ENCODE data around the gene CAPN1. TPM values are rescaled to one million over a fixed set of nuclear protein-coding genes. Genes with fewer than 3 reads are reported as not detected.

CAPN1 gene
- total and polyA plus RNA-seq, 9 of the 15 experiments (the other 6 are each of a cell fraction or from before 2014, with no cell fraction given) = 3.5 to 199 (median 61.6) TPM

DNA sequence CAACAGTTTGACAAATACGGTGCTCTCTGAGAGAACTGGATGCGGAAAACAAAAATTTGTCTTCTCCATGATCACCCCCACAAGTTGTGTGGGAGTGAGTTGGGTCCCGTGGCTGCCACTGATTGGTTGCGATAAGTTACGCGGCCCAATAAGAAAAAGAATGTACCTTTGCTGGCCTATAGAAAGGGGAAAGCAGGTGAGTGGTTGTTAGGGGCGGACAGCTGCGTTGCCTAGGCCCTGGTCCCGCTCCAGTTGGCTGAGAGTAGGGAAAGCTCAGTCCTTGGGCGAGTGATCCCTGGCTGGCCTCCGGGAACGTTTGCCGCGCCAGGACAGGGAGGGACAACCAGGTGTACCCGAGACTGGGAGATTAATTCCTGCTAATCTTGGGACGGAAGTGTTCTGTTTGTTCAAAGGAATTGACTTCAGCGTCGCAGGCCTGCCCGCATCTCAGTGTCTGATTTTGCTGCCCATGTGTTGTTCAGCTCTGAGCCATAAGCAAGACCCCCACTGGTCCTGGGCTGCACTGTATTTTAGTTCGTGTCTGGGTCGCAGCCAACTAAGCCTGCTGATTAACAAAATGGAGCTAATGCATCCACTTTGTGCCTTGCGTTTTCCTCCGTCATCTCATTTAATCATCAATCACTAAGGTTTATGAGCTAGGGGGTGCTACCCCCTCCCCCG, 46.6 kb upstream of the CAPN1 start (continued):
- TF ChIP-seq REST (IDR thresholded peaks at IDR 0.05; ENCODE audit: borderline replicate concordance) (no peak), REST (CRISPR knock-in tag; IDR thresholded peaks at IDR 0.05; ENCODE audit: low read depth) (no peak), ZNF76 (CRISPR knock-in tag; IDR thresholded peaks at IDR 0.05; ENCODE audit: borderline replicate concordance) (no peak), EHMT2 (IDR thresholded peaks at IDR 0.05) (no peak), SRSF1 (IDR thresholded peaks at IDR 0.05; ENCODE audit: low read depth, low read length) (no peak), HEY1 (CRISPR knock-in tag; IDR thresholded peaks at IDR 0.05; ENCODE audit: borderline replicate concordance) (no peak), KDM1A (IDR thresholded peaks at IDR 0.05) (no peak), FIP1L1 (IDR thresholded peaks at IDR 0.05; ENCODE audit: low read depth, low read length, poor library complexity, severe bottlenecking) (no peak), NFRKB (IDR thresholded peaks at IDR 0.05; ENCODE audit: low read depth) (no peak), IFI16 (CRISPR knock-in tag; IDR thresholded peaks at IDR 0.05) (no peak), ZFPM2 (CRISPR knock-in tag; IDR thresholded peaks at IDR 0.05) (no peak), TARDBP (IDR thresholded peaks at IDR 0.05) (no peak), EP300 (IDR thresholded peaks at IDR 0.05; ENCODE audit: low read length) (no peak; the same call in 1 of the 2 replicates), SMARCB1 (IDR thresholded peaks at IDR 0.05; ENCODE audit: insufficient read length, low read depth) (no peak), ETV1 (tag; conservative IDR thresholded peaks at IDR 0.05; ENCODE audit: low read depth) (no peak), FOXA3 (CRISPR knock-in tag; conservative IDR thresholded peaks at IDR 0.05 in 1 of 2, IDR thresholded peaks at IDR 0.05 in 1 of 2) (peak in 1 of 2 experiments; percentile 54; a peak in 1 of 4 replicates), ZNF224 (CRISPR knock-in tag; IDR thresholded peaks at IDR 0.05) (no peak), ZNF551 (CRISPR knock-in tag; IDR thresholded peaks at IDR 0.05) (no peak)

All from K562 (cell line).